Fibroblast of pulmonary artery (primary cell): ENCODE data around the gene RPL13.

Source experiments
- DNase-seq: peaks from one replicate; pipeline ENCODE4 v3.0.0-alpha.2; 2010; ENCODE audit warnings: low read depth
- H3K4me3 ChIP-seq: replicated peaks from 2 replicates; pipeline ENCODE4 v1.5.1; 2011; ENCODE audit warnings: low read depth, mild to moderate bottlenecking, control low read depth, low read length, moderate library complexity
- CTCF ChIP-seq: IDR thresholded peaks from 2 replicates; pipeline ENCODE4 v1.5.1; 2011; ENCODE audit warnings: mild to moderate bottlenecking, control low read depth, low read length, inconsistent platforms; ENCODE audit errors: missing control alignments

The RPL13 gene

GRCh38 chr16:89561884-89562599, 1.6 kb downstream of the RPL13 start:
- TF ChIP-seq CTCF = no peak
- peak overlapping the region; percentile 87 for H3K4me3 ChIP-seq
- DNase-seq = no peak

GRCh38 chr16:89562939-89563338, 2.5 kb downstream of the RPL13 start:
- no peak for TF ChIP-seq CTCF
- no peak for DNase-seq
- H3K4me3 ChIP-seq = peak overlapping the region; percentile 87

GRCh38 chr16:89563639-89564392, 3.3 kb downstream of the RPL13 start:
- no peak for DNase-seq
- no peak overlapping the region for H3K4me3 ChIP-seq
- TF ChIP-seq CTCF = no peak

GRCh38 chr16:89564476-89565255, 4.2 kb downstream of the RPL13 start:
- no peak for TF ChIP-seq CTCF

GRCh38 chr16:89565256-89565505, 4.7 kb downstream of the RPL13 start:
- DNase-seq = no peak
- no peak overlapping the region for H3K4me3 ChIP-seq
- TF ChIP-seq CTCF = no peak

More at GRCh38 chr16:89564476-89565255, 4.2 kb downstream of the RPL13 start:
- DNase-seq = no peak
- H3K4me3 ChIP-seq = no peak overlapping the region

- H3K4me3 ChIP-seq = peak overlapping the region; percentile 7
- DNase-seq = peak; percentile 41
Measured at GRCh38 chr16:89565506-89566372, 5.3 kb downstream of the RPL13 start.

More at GRCh38 chr16:89565506-89566372, 5.3 kb downstream of the RPL13 start:
- peak; percentile 50 for TF ChIP-seq CTCF
